NCI-H2029 treated with DMSO at 0.1 percent for 48 hours (cell line): Measurements from ENCODE around the gene PSAT1.
A peak's percentile ranks its signal among the peaks of the same experiment; 100 is the strongest.

Experiments
- DNase-seq: peaks from one replicate; lab custom pipeline; 2025; lab: John Stamatoyannopoulos, UW

PSAT1 gene

DNA sequence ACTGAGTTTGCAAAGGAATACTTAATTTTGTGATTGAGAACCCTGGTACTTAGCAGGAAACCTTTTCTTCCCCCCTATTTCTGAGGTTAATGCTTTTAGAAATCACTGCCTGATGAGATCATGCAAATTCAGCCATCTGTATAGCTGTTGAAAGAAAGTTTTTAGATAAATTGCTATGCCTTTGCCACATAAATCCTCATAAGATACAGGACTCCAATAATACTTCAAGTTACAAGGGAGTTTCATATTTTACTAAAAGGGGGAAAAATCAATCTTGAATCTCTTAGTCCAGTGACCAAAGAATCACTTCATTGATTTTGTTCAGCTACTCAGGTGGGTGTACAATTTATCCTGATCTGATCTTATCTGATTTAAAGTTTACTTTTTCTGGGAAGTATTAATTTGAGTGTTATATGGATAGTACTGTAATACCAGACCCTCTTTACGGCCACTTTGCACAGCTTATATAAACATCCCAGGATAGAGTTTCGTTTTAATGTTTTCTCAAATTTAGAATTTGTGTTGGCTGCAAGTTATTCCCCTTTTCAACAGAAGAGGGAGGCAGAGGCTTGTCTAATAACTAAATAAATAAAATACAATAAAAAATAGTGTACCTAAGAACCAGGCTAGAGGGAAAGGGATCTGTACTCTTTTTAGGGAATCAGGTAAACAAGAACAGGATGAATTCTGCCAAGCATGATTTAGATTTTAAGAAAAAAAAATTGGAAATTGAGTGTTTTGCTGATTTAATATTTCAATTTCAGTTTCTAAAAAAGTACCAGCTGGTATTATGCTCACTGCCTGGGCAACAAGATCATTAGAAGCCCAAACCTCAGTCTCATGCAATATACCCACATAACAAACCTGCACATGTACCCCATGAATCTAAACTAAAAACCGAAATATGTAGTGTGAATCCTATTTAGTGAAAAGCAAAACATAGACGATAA is 69.1 kb downstream of the PSAT1 start:
- peak; percentile 26 for DNase-seq

DNA sequence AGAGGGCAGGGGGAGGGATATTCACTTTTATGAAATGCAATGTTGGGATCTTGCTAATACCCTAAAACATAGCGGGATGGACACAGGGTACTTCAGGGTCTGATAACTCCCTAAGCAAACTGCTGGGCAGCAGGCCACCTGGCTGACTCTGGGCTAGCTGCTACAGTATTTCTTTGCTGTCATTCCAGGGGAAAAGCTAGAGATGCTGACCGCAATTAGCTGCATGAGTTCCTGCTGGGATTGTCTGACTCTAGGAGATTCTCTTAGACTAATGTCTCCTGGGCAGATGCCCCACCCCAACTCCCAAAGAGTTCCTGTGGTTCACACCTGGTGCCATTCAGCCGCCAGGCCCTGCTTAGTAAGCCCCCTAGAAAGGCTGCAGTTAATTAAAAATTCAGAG is 69.9 kb downstream of the PSAT1 start:
- no peak for DNase-seq

DNA sequence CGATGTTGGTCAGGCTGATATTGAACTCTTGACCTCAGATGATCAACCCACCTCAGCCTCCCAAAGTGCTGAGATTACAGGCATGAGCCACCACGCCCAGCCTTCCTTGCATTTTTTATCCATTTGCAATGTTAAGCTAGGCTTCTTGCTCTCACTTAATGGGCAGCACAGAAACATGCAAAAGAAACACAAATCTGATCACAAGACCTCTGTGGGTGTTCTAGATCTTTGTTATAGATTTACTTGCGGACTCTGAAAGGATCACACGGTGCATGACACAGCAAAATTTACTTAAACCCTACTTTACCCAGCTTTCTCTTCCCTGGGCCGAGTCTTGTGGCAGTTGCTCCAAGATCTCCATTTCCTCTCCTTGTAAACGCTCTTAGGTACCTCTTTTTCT is 71.3 kb downstream of the PSAT1 start:
- no peak for DNase-seq

DNA sequence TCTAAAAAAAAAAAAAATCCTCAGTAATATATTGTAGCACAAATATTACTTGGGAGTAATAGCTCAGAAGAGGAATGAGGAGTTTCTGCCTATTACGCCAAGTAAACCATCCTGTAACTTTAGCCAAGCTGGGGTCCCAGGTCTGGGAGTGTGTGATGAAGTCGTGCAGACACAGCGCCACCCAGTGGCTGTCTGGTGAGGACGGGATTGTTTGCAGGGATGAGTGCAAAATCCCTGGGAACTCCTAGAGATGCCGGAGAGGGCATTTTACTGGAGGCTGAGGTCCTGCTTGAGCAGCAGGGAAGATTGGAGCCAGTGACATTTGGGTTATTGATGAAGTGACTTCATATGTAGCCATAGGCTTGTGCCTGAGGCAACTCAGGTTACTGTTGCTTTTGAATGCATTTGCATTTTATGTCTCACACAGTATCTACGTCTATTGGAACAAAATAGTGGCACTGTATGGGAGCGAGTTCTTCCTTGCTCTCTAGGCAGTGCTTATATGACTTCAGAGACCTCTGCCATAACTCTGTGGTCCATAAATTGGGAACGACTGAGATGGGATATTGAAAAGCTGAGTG is 72.8 kb downstream of the PSAT1 start:
- peak; percentile 34 for DNase-seq

DNA sequence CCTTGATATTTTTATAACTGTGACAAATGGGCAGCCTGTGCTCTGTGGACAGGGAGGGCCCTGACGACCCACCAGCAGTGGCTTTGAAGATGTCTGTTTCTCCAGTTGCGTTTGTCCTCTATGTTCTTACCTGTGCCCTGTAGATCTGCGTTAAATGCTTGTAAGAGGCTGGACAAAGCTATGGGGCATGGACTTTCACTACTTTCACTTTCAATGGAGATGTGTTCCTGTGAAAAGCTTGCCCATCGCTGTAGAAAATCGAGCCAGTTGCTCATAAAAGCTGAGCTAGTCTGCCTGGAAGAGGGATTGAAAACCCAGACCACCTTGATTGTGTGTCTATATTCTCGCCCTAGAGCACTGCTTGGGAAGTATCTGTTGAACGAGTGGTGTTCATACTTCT is 74.1 kb downstream of the PSAT1 start:
- DNase-seq, result no peak

DNA sequence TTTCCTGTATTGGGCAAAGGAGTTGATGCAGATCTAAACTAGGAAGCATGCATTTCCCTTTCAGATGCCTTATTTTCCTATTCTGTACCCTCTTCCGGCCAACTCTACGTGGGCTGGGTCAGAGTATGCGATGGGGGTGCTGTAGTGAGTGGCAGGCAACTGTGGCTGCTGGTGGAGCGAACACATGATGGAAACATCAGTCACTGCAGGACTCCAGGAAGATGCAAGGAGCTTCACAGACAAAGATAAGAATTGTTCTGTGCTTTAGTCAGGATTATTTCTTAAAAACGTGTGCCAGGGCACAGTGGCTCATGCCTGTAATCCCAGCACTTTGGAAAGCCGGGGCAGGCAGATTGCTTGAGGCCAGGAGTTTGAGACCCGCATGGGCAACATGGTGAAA is 75.1 kb downstream of the PSAT1 start:
- DNase-seq, result no peak
